Measurements from ENCODE around the gene HBE1.
"Not testable (repeated sequence)": the region's sequence is repeated elsewhere in the genome, so short reads cannot be mapped to it uniquely, and the experiment has no call there.

The HBE1 gene

DNA sequence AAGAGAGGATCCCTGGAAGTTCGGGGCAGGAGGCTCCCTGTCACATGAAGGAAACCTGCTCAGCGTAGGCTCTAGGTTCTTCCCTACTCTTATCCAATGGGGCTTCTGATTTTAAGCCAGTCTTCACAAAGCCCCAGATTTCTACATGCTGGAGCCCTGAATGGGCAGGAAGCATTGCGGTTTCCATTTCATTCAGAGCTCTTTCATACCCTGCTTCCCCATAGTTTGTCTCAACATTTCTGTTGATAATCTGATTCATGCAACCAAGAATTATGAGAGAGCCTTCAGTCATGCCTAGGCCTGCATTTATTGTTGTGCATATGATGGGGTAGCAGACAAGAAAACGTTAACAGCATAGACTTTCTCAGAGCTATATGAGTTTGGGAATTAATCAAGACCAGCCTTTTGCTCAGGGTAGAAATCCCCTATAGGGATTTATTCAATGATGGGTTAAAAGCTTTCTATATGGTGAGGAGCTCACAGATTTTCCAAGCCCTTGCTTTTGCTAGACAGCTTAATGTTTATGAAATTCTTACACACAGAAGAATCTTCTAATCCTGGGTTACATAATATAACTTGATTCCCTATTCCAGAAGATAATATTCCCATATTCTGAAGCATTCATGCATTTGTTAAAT is 16.1 kb upstream of the HBE1 start:
- no peak for DNase-seq (ENCODE audit: low read depth)

DNA sequence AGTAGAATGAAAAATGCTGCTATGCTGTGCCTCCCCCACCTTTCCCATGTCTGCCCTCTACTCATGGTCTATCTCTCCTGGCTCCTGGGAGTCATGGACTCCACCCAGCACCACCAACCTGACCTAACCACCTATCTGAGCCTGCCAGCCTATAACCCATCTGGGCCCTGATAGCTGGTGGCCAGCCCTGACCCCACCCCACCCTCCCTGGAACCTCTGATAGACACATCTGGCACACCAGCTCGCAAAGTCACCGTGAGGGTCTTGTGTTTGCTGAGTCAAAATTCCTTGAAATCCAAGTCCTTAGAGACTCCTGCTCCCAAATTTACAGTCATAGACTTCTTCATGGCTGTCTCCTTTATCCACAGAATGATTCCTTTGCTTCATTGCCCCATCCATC is 14.9 kb upstream of the HBE1 start:
- no peak for DNase-seq (ENCODE audit: low read depth)

DNA sequence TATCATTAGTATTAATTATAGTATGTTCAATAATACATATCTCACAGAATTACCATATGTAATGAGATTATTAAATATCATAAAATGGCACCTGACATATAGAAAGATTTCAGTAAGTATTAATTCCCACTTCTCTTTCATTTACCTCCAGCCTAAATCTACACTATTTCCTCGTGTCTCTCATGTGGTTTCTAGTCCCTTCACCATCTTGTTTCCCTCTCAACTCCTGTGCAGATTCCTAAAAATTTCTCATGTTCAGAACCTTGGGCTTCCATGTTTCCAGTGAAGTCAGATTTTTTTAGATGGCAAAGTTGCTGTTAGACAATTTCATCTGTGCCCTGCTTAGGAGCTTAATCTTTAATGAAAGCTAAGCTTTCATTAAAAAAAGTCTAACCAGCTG is 14.1 kb upstream of the HBE1 start:
- DNase-seq (ENCODE audit: low read depth), result no peak

DNA sequence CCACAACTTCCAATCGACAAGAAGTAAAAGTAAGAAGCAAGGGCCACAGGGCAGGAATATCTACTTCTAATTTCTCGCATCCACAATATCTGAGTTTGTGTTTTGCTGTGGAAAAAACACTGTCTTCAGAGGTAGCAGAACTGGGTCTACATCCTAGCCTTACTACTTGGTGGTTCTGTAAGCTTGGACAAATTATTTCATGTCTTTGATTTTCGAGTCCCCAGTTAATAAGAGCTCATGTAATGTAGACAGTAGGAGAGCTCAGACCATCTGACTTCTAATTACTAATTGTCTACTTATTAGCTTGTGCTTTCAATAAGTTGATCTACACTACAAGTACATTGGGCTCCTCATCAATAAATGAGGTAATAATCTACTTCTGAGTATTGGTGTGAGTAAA is 13.3 kb upstream of the HBE1 start:
- DNase-seq (ENCODE audit: low read depth), result no peak

DNA sequence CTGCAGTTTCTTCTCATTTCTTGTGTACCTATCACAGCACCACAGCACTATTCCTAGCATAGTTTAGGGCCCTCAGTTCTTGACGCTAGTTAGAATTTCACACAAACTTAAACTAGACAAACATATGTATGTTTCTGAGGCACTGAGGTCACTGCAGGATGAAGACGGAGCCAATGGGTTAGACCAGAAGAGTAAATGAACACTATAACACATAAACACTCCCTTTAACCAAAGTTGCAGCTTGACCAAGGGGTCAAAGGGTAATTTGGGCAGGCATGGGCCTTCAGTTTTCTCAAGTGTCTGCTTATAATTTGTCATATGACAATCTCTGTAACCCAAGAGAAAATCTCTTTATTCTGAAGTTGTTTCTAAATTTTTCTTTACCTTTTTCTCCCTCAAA is 12.9 kb upstream of the HBE1 start:
- no peak for DNase-seq (ENCODE audit: low read depth)

DNA sequence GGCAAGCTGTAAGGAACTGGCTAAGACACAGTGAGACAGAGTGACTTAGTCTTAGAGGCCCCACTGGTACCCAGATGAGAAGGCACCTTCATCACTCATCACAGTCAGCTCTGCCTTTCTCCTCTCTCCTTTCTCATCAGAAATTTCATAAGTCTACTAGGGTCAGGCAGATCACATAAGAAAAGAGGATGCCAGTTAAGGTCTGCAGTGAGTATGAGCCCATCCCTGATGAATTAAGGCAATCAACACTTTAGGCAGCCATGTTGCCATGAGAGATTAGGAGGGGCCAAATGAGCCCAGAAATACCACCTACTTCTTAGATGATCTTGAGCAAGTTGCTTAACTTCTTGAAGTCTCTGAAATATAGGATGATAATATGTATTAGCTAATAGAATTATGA is 11.9 kb upstream of the HBE1 start:
- no peak for DNase-seq (ENCODE audit: low read depth)

DNA sequence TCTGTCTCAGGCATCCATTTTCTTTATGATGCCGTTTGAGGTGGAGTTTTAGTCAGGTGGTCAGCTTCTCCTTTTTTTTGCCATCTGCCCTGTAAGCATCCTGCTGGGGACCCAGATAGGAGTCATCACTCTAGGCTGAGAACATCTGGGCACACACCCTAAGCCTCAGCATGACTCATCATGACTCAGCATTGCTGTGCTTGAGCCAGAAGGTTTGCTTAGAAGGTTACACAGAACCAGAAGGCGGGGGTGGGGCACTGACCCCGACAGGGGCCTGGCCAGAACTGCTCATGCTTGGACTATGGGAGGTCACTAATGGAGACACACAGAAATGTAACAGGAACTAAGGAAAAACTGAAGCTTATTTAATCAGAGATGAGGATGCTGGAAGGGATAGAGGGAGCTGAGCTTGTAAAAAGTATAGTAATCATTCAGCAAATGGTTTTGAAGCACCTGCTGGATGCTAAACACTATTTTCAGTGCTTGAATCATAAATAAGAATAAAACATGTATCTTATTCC is 10.9 kb upstream of the HBE1 start:
- DNase-seq (ENCODE audit: low read depth), result no peak

DNA sequence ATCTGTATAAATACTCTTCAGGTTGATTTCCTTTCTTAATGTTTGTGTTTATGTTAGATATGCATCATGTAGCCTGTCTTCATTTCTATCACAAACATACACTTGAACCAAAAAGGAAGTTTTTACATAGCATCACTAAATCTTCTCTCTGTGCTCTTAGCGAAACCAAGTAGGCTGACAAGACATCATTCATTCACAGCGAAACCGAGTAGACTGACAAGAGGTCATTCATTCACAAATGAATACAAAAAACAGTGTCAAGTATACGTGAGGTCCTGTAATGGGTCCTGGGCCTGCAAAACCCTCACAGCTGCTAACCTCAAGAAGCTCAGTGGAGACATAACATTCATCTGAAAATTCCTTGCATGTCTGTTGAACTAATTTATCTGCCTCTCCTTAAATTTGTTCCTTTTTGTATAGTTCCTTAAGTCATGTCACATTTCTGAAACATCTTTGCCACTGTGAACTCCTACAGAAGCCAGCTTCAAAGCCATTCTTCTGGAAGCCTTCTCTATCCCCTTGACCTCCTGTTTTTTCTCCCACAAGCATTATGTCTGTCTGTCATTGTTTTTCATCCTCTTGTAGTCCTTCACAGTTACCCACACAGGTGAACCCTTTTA is 9.8 kb upstream of the HBE1 start:
- no peak for DNase-seq (ENCODE audit: low read depth)

DNA sequence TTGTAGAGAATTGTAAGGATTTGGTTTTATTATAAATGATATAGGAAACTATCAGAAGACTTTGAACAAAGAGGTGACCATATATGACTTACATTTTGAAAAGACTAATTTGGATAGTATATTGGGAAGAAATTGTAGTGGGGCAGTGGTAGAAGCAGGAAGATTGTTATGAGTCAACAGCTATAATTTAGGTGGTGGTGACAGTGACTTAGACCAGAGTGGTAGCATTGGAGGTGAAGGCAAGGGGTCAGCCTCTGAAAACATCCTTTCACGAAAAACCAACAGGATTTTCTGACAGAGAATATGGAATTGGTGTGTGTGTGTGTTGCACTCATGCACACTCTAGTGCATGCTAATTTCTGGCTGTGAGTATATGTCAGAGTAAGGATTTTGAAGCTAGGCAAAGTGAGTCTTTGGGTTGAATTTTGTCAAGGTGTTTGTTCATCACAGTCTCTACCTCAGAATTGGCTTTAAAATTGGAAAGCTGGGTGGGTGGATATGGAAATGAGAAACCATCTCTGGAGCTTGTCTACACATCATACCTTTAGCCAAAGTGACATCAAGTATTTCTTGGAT is 8.2 kb upstream of the HBE1 start:
- no peak for DNase-seq (ENCODE audit: low read depth)

DNA sequence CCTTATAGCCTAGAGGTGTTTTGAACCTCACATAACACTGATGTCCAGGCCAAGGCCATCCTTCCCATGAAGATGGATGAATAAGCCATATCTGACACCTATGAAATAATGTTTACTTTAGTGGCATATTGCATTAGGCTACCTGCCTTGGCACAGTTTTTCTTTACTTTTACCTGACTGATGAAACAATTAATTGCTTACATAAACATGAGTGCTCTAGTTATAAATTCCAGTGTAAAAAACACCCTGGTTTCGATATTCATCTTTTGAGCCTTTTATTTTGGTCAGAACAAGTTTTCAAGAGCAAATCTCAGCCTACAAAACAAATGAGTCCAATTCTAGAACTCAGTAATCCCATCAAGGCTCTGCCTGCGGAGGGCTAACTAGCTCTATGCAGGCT is 7.0 kb upstream of the HBE1 start:
- DNase-seq (ENCODE audit: low read depth), result no peak

DNA sequence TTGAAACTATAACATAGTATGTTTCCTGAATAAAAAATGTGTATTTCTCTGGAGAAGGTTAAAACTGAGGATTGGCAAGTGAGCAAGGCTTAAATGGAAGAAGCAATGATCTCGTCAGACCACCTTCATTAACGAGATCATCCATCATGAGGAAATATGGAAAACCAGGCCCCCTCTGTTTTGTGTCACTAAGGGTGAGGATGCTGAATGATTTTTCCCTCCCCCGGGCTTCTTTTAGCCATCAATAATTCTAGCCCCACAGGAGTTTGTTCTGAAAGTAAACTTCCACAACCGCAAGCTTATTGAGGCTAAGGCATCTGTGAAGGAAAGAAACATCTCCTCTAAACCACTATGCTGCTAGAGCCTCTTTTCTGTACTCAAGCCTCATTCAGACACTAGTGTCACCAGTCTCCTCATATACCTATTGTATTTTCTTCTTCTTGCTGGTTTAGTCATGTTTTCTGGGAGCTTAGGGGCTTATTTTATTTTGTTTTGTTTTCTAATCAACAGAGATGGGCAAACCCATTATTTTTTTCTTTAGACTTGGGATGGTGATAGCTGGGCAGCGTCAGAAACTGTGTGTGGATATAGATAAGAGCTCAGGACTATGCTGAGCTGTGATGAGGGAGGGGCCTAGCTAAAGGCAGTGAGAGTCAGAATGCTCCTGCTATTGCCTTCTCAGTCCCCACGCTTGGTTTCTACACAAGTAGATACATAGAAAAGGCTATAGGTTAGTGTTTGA is 5.8 kb upstream of the HBE1 start:
- no peak for DNase-seq (ENCODE audit: low read depth)

DNA sequence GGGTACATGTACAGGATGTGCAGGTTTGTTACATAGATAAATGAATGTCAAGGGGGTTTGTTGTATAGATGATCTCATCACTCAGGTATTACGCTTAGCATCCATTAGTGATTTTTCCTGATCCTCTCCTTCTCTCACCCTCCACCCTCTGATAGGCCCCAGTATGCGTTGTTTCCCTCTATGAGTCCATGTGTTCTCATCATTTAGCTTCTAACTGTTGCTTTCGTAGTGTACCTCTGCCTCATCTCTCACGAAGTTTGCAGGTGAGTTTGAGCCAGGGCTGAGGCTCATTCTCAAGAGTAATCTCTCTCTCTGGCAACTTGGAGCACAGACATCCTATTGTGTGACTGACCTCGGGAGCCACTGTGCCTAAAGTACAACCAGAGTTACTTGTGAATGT is 4.7 kb upstream of the HBE1 start:
- DNase-seq (ENCODE audit: low read depth), result no peak

DNA sequence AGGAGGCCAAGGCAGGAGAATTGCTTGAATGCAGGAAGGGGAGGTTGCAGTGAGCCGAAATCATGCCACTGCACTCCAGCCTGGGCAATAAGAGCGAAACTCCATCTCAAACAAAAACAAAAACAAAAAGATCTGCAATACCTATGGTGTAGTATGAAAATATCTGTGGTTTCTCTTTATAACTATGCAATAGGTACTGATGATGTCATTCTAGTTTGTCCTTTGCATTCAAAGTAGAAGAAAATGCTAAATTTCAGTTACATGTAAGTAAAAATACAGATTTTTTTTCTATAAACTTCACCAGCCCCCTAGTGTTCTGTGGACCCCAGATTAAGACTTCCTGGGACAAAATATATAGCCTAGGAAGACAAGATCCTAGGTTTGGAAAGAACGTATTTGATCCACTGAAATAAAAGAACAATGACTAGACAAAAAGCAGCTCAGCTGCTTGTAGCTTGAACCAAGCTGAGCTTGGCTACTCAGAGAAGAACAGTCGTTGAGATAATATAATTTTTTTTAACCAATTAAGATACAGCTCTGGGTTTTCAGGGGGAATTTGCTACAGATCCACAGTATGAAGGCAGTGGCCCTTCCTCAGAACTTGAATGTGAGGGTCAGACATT is 2.8 kb upstream of the HBE1 start:
- DNase-seq (ENCODE audit: low read depth), result no peak

DNA sequence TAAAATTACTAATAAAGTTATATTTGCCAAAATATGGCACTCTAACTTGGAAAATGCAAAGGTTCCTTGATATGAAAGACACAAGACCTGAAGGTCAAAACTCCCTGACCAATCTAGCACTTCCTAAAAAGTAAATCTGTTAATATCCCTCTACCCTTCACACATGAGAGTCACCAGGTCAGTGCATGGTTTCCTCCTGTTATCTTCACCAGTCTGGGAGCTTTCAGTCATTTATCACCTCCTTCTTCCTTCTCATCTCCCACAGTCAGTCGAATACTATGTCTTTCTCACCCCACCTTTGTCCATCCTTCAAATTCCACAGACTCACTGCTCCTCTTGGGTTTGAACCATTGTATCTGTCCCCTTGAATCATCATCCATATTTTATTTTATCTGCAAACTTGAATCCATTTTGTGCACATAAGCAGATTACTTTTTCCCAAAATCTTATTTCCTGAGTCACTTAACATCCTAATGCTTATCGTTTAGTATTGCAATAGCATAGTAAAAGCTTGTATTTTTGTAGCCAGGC is 2.6 kb downstream of the HBE1 start:
- DNase-seq (ENCODE audit: low read depth), result no peak

DNA sequence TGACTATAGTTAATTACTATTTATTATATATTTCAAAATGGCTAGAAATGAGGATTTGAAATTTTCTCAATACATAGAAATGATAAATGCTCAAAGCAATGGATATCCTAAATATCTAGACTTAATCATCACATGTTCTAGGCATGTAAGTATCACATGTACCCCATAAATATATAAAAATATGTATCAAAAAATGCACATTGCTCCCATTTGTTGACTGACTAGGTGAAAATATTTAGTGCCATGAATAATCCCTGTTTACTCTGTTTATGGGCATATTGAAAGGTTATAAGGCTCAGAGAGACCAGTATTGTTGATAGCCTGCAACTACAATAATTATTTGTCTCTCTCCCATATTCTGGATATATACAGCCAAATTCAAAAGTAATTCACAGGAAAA is 3.1 kb downstream of the HBE1 start:
- no peak for DNase-seq (ENCODE audit: low read depth)

DNA sequence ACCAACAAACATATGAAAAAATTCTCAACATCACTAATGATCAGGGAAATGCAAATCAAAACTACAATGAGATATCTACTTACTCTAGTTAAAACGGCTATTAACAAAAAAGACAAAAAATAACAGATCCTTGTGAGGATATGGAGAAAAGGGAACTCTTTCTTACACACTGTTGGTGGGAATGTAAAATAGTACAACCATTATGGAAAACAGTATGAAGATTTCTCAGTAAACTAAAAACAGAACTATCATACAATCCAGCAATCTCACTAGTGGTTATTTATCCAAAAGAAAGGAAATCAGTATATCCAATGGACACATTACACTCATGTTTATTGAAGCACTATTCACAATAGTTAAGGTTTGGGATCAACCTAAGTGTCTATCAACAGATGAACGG is 3.9 kb downstream of the HBE1 start:
- no peak for DNase-seq (ENCODE audit: low read depth)

DNA sequence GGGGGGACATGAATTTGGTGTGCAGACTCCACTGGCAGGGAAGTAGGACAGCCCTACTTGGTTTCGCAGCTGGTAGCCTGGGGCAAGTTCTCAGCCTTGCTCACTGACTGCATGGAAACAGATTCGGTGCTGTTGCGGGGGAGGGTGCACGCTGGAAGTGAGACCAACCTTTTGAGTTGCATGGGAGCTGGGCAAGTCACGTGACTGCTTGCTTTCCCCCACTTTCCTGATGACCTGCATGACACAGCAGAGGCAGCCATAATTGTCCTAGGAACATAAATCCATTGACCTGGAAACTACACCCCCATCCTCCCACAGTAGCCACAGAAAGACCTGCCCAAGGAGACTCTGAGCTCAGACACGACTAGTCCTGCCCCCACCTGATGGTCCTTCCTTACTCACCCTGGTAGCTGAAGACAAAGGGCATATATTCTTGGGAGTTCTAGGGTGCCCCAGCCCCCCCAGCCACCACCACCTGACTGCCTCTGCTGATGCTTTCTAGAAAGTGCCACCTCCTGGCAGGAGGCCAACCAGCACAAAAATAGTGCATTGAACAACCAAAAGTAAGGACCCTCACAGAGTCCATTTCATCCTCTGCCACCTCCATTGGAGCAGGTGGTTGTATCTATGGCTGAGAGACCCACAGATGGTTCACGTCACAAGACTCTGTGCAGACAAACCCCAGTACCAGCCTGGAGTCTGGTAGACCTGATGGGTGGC is 11.0 kb downstream of the HBE1 start:
- no peak for DNase-seq (ENCODE audit: low read depth)

DNA sequence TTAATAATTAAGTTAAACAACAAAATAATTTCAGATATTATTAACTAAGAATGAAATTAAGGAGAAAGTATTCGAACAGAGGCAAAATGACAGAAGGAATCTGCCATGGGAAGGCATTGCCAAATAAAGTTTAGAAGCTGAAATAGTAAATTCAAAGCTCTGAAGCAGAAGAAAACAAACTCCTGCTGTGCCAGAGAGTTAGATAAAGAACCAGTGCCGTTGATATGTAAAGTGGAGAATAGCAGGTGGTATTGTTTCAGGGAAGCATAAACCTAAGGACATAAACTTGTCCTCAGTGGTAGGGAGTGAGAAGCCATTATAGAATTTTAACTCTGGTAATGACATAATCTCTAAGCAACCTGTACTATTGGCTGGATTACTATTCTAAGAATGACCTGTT is 12.4 kb downstream of the HBE1 start:
- DNase-seq (ENCODE audit: low read depth), result no peak

DNA sequence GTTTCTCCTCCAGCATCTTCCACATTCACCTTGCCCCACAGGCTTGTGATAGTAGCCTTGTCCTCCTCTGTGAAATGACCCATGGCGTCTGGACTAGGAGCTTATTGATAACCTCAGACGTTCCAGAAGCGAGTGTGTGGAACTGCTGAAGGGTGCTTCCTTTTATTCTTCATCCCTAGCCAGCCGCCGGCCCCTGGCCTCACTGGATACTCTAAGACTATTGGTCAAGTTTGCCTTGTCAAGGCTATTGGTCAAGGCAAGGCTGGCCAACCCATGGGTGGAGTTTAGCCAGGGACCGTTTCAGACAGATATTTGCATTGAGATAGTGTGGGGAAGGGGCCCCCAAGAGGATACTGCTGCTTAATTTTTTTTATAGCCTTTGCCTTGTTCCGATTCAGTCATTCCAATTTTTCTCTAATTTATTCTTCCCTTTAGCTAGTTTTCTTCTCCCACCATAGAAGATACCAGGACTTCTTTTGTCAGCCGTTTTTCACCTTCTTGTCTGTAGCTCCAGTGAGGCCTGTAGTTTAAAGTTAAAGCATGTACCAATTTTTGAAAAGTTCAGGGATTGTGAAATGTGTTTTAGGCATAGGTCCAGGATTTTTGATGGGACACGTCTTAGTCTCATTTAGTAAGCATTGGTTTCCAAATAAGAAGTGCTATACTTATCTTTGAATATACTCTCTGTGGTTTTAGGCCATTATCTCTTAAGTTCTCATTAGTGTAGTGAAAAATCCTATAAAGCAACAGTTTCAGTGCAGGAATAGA is 14.9 kb downstream of the HBE1 start, which contains the start of gene HBG2:
HBG2 (minus strand) TSS at position 136 of the 768 bp plus-strand sequence; CDS start at position 83, 53 bp downstream.
- not testable (repeated sequence) for DNase-seq (ENCODE audit: low read depth)

DNA sequence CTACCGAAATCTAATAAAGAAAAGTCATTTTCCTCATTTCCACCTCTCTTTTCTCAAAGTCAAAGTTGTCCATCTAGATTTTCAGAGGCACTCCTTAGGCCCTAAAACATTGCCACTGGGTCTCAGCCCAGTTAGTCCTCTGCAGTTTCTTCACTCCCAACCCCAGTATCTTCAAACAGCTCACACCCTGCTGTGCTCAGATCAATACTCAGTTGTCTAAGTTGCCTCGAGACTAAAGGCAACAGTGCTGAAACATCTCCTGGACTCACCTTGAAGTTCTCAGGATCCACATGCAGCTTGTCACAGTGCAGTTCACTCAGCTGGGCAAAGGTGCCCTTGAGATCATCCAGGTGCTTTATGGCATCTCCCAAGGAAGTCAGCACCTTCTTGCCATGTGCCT is 15.7 kb downstream of the HBE1 start:
- not testable (repeated sequence) for DNase-seq (ENCODE audit: low read depth)

DNA sequence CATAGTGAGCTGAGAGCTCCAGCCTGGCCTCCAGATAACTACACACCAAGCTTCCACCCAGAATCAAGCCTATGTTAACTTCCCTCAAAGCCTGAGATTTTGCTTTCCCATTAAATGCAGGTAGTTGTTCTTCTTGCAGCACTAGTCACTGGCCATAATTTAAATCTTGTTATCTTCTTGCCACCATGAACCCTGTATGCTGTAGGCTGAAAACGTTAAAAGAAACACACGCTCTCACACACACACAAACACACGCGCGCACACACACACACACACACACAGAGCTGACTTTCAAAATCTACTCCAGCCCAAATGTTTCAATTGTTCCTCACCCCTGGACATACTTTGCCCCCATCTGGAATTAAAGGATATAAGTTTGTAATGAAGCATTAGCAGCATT is 16.3 kb downstream of the HBE1 start:
- DNase-seq (ENCODE audit: low read depth), result not testable (repeated sequence)

Measured in stimulated activated CD8-positive, alpha-beta memory T cell treated with anti-CD3 and anti-CD28 coated beads, Interleukin-12 subunit alpha, Interleukin-12 subunit beta, amount 100 ng/mL, for 4 hours (primary cell).